ENCODE results near the gene CBFA2T3.

The CBFA2T3 gene

GRCh38 chr16:88982286-88983084, 5.5 kb upstream of the CBFA2T3 start:
- Histone ChIP-seq H3K36me3 (ENCODE audit: control insufficient read depth, insufficient read depth, low read length) (no peaks in the 10 kb centered on the region), H3K9me3 (ENCODE audit: control insufficient read depth, insufficient read depth, low read length) (no peaks in the 10 kb centered on the region), H3K27me3 (ENCODE audit: control insufficient read depth, insufficient read depth, low read length) (no peaks in the 10 kb centered on the region), H3K4me1 (ENCODE audit: control insufficient read depth, insufficient read depth, low read length) (no peaks in the 10 kb centered on the region; the same call in 1 of the 2 replicates), H3K27ac (ENCODE audit: low read length) (no peak overlapping the region), H3K4me3 (ENCODE audit: low read length) (no peak overlapping the region)
- DNase-seq (ENCODE audit: low read depth, low spot score): no peak
- no CpG with 5 or more reads among the region's 25 CpGs for WGBS (ENCODE audit: insufficient coverage, insufficient read length)

- H3K36me3 ChIP-seq (ENCODE audit: control insufficient read depth, insufficient read depth, low read length): no peaks in the 10 kb centered on the region
- H3K9me3 ChIP-seq (ENCODE audit: control insufficient read depth, insufficient read depth, low read length): no peaks in the 10 kb centered on the region
- H3K27ac ChIP-seq (ENCODE audit: low read length): no peak overlapping the region
- H3K4me1 ChIP-seq (ENCODE audit: control insufficient read depth, insufficient read depth, low read length): no peaks in the 10 kb centered on the region; the same call in 1 of the 2 replicates
- no peak overlapping the region for H3K4me3 ChIP-seq (ENCODE audit: low read length)
- 93% methylated on average over 1 of the region's 3 CpGs for WGBS (ENCODE audit: insufficient coverage, insufficient read length)
- H3K27me3 ChIP-seq (ENCODE audit: control insufficient read depth, insufficient read depth, low read length): no peaks in the 10 kb centered on the region
- no peak for DNase-seq (ENCODE audit: low read depth, low spot score)
Observed at GRCh38 chr16:88979353-88980015, 2.5 kb upstream of the CBFA2T3 start.

- H3K27ac ChIP-seq (ENCODE audit: low read length): no peak overlapping the region
- no peaks in the 10 kb centered on the region for H3K9me3 ChIP-seq (ENCODE audit: control insufficient read depth, insufficient read depth, low read length)
- H3K4me3 ChIP-seq (ENCODE audit: low read length): no peak overlapping the region
- DNase-seq (ENCODE audit: low read depth, low spot score): no peak
- no peaks in the 10 kb centered on the region for H3K27me3 ChIP-seq (ENCODE audit: control insufficient read depth, insufficient read depth, low read length)
- WGBS (ENCODE audit: insufficient coverage, insufficient read length): no CpG with 5 or more reads among the region's 21 CpGs
- H3K4me1 ChIP-seq (ENCODE audit: control insufficient read depth, insufficient read depth, low read length): no peaks in the 10 kb centered on the region; the same call in 1 of the 2 replicates
- H3K36me3 ChIP-seq (ENCODE audit: control insufficient read depth, insufficient read depth, low read length): no peaks in the 10 kb centered on the region
Observed at GRCh38 chr16:88978608-88979346, 1.8 kb upstream of the CBFA2T3 start.

DNA sequence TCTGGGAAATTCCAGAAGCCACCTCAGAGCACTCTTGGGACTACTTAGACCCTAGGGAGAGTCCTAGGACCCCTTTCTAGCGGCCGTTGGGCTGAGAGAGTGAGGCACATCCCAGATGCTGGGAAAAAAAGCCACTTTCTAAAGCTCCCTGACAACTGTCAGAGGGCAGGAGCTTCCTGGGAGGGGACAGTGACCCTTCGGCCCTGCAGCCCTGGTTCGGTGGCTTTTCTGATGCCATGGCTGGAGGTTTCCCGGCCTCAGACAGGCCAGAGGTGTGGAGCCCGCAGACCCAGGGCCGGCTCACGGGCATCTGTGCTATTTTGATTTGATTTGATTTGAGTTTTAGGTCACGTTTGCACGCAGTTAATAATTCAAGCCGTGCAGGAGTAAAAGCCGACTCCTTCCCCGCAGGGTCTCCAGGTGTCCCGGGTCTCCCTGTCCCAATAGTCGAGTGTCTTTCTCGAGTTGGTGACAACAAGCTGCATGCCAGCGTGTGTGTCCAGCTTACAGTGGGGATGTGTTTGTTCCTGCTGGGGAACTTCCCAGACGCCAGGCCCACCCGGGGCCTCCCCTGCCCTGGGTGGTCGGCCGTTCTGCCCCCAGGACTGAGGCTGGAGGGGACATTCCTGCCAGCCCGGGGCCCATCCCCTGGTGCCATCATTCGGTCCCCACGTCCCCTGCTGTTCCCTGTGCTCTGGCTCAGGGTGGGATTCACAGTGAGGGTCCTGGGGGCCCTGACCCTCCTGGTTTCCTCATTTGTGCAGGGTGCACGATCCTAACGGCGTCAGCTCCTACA, 1.0 kb upstream of the CBFA2T3 start:
- WGBS (ENCODE audit: insufficient coverage, insufficient read length): no CpG with 5 or more reads among the region's 27 CpGs
- no peaks in the 10 kb centered on the region for H3K27me3 ChIP-seq (ENCODE audit: control insufficient read depth, insufficient read depth, low read length)
- no peak overlapping the region for H3K4me3 ChIP-seq (ENCODE audit: low read length)
- DNase-seq (ENCODE audit: low read depth, low spot score): no peak
- no peaks in the 10 kb centered on the region for H3K9me3 ChIP-seq (ENCODE audit: control insufficient read depth, insufficient read depth, low read length)
- no peaks in the 10 kb centered on the region for H3K36me3 ChIP-seq (ENCODE audit: control insufficient read depth, insufficient read depth, low read length)
- no peaks in the 10 kb centered on the region for H3K4me1 ChIP-seq (ENCODE audit: control insufficient read depth, insufficient read depth, low read length)
- H3K27ac ChIP-seq (ENCODE audit: low read length): no peak overlapping the region

DNA sequence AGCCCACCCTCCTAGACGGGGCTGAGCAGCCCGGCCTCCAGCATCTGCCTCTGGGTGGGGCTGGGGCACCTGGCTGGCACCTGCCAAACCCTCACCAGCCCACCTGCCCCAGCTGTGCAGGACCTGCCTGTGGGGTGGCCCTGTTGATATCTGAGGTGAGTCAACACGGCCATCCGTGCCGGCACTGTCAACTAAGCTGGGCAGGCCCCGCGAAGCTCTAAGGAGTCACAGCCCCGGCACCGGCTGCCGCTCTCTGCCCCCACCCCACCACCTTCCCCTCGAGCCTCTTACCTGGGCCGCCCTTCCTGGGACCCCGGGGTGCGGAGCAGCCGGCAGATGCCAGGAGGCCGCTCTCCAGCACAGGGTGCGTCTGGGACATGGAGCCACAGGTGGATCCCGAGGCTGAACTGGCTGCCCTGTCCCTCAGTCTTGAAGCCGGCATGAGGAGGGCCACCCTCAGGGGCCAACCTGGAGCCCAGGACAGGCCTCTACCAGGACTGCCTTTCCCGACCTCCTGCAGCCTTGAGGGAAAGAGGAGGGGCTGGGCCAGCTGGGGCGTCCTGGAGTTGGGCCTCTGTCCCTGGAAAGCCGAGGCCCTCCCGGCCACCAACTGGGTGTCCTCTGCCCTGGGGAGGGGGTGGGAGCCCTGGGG, 515 bp downstream of the CBFA2T3 start:
- WGBS (ENCODE audit: insufficient coverage, insufficient read length): no CpG with 5 or more reads among the region's 23 CpGs
- H3K9me3 ChIP-seq (ENCODE audit: control insufficient read depth, insufficient read depth, low read length): no peaks in the 10 kb centered on the region
- no peaks in the 10 kb centered on the region for H3K36me3 ChIP-seq (ENCODE audit: control insufficient read depth, insufficient read depth, low read length)
- H3K27me3 ChIP-seq (ENCODE audit: control insufficient read depth, insufficient read depth, low read length): no peaks in the 10 kb centered on the region
- DNase-seq (ENCODE audit: low read depth, low spot score): no peak
- H3K4me3 ChIP-seq (ENCODE audit: low read length): no peak overlapping the region
- H3K4me1 ChIP-seq (ENCODE audit: control insufficient read depth, insufficient read depth, low read length): no peaks in the 10 kb centered on the region
- no peak overlapping the region for H3K27ac ChIP-seq (ENCODE audit: low read length)

DNA sequence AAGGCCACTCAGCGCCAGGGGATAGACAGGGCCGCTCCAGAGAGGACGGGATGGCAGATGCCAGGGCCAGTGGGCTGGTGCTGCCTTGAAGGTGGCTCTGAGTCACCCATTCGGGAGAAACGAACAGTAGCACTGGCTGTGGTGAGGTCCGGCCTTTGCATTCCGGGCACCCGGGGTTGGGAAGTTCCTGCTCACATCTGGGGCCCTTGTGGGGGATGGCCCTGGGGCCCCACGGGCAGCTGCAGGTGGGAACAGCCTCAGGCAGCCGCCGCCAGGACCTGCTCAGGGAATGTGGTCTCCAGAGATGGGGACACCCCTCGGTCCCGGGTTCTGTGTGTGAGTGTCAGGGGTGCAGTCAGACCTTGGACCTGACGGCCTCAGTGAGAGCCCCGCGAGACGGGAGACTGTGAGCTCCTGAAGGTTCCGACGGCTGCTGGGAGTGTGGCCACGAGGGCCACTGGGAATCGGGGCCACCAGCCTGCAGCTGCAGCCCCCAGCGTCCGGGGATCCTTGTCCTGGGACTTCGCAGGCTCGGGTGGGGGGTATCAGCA, 1.4 kb downstream of the CBFA2T3 start:
- no peaks in the 10 kb centered on the region for H3K36me3 ChIP-seq (ENCODE audit: control insufficient read depth, insufficient read depth, low read length)
- WGBS (ENCODE audit: insufficient coverage, insufficient read length): no CpG with 5 or more reads among the region's 25 CpGs
- H3K4me3 ChIP-seq (ENCODE audit: low read length): no peak overlapping the region
- H3K9me3 ChIP-seq (ENCODE audit: control insufficient read depth, insufficient read depth, low read length): no peaks in the 10 kb centered on the region
- no peak overlapping the region for H3K27ac ChIP-seq (ENCODE audit: low read length)
- no peaks in the 10 kb centered on the region for H3K4me1 ChIP-seq (ENCODE audit: control insufficient read depth, insufficient read depth, low read length)
- DNase-seq (ENCODE audit: low read depth, low spot score): no peak
- no peaks in the 10 kb centered on the region for H3K27me3 ChIP-seq (ENCODE audit: control insufficient read depth, insufficient read depth, low read length)

DNA sequence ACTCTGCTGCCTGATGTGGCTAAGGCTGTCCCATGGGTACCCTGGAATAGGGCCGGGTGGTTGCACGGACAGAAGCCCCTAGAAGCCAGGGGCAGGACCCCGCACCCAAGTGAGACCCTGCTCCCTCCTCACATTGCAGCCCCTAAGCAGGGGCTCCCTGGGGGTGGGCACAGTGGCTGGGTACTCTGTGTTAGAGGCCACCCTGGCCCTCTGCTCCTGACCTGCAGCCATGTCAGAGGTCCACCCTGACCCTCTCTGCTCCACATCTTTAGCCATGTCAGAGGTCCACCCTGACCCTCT, 2.1 kb downstream of the CBFA2T3 start:
- Histone ChIP-seq H3K36me3 (ENCODE audit: control insufficient read depth, insufficient read depth, low read length) (no peaks in the 10 kb centered on the region), H3K9me3 (ENCODE audit: control insufficient read depth, insufficient read depth, low read length) (no peaks in the 10 kb centered on the region), H3K27me3 (ENCODE audit: control insufficient read depth, insufficient read depth, low read length) (no peaks in the 10 kb centered on the region), H3K4me1 (ENCODE audit: control insufficient read depth, insufficient read depth, low read length) (no peaks in the 10 kb centered on the region; the same call in 1 of the 2 replicates), H3K4me3 (ENCODE audit: low read length) (no peak overlapping the region), H3K27ac (ENCODE audit: low read length) (no peak overlapping the region)
- no CpG with 5 or more reads among the region's 3 CpGs for WGBS (ENCODE audit: insufficient coverage, insufficient read length)
- DNase-seq (ENCODE audit: low read depth, low spot score): no peak

- WGBS (ENCODE audit: insufficient coverage, insufficient read length): no CpG with 5 or more reads among the region's 27 CpGs
- no peaks in the 10 kb centered on the region for H3K9me3 ChIP-seq (ENCODE audit: control insufficient read depth, insufficient read depth, low read length)
- no peak overlapping the region for H3K4me3 ChIP-seq (ENCODE audit: low read length)
- no peaks in the 10 kb centered on the region for H3K27me3 ChIP-seq (ENCODE audit: control insufficient read depth, insufficient read depth, low read length)
- H3K36me3 ChIP-seq (ENCODE audit: control insufficient read depth, insufficient read depth, low read length): no peaks in the 10 kb centered on the region
- no peak overlapping the region for H3K27ac ChIP-seq (ENCODE audit: low read length)
- H3K4me1 ChIP-seq (ENCODE audit: control insufficient read depth, insufficient read depth, low read length): no peaks in the 10 kb centered on the region; the same call in 1 of the 2 replicates
- DNase-seq (ENCODE audit: low read depth, low spot score): no peak
Observed at GRCh38 chr16:88974080-88974915, 2.7 kb downstream of the CBFA2T3 start.

DNA sequence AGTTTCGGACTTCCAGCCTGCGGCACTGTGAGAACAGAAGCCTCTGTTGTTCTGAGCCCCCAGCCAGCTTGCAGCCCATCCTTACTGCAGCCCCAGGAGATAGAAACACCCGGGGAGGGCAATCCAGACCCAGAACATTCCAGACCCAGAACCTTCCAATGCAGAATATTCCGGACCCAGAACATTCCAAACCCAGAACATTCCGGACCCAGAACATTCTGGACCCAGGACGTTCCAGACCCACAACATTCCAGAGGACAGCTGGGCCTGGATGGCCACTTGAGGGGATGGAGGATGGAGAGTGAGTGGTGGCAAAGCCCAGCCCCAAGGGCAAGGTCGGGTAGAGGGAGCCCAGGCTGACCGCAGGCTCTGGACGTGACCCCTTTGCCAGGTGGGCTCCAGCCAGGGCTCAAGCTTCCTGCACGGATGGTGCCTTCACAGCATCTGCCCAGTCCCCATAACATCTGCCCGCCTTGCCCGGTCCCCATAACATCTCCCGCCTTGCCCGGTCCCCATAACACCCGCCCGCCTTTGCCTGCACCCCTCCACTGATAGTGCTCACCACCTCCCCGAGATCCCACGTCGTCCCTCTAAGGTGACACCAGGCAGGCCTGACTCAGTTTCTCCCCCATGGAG, 3.5 kb downstream of the CBFA2T3 start:
- Histone ChIP-seq H3K27me3 (ENCODE audit: control insufficient read depth, insufficient read depth, low read length) (no peaks in the 10 kb centered on the region), H3K9me3 (ENCODE audit: control insufficient read depth, insufficient read depth, low read length) (no peaks in the 10 kb centered on the region), H3K27ac (ENCODE audit: low read length) (no peak overlapping the region), H3K4me3 (ENCODE audit: low read length) (no peak overlapping the region), H3K36me3 (ENCODE audit: control insufficient read depth, insufficient read depth, low read length) (no peaks in the 10 kb centered on the region), H3K4me1 (ENCODE audit: control insufficient read depth, insufficient read depth, low read length) (no peaks in the 10 kb centered on the region; the same call in 1 of the 2 replicates)
- DNase-seq (ENCODE audit: low read depth, low spot score): no peak
- no CpG with 5 or more reads among the region's 19 CpGs for WGBS (ENCODE audit: insufficient coverage, insufficient read length)

All from iPS DF 6.9 (cell line).